ENCODE measurements around the gene C3orf20. TPM values are rescaled to one million over a fixed set of nuclear protein-coding genes. Genes with fewer than 3 reads are reported as not detected.

Gene C3orf20
- total and polyA plus RNA-seq, 2 of the 13 experiments (the other 11 are each of a cell fraction or from before 2014, with no cell fraction given): 0.03 to 0.04 TPM

DNA sequence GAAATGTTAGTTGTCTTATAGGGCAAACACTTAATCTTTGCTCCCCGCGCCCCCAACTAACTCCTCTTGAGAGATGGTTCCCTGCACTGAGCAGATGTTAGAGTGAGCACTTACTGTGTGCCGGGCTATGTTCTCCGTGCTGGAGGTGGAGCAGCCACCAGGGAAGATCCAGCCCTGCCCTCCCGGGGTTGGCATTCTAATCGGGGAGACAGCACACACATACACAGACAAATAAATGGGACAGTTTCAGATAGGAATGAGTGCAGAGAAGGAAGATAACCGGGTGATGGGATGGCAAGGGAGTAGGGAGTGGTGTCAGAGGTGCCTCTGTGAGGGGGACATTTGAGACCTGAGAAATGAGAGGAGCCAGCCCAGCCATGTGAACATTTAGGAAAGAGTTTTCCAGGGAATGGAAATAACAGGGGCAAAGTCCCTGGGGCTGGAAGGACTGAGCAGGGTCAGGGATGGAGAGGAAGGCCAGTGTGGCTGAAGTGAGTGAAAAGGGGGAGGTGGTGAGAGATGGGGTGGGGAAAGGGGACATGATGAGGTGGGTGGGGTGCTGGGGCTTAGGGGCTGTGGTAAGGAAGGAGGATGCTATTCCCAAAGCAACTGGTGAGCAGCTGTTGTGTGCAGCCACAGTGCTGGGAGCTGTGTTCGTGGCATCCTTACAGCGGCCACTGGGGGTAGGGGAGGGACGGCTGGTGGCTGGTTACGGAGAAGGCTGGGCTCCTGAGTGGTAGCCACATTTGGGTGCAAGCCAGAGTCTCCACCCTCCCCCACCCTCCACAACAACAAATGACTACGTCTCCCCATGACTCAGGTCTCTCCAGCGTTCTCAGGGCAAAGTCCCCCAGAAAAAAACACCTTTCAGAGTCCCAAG is 128.4 kb downstream of the C3orf20 start (continued):
- TF ChIP-seq KDM6A (CRISPR knock-in tag; IDR thresholded peaks at IDR 0.05; ENCODE audit: low read depth): peak; percentile 62; the same call in 1 of the 2 replicates
- TF ChIP-seq HNF4G (IDR thresholded peaks at IDR 0.05; ENCODE audit: borderline replicate concordance, low read depth, low read length): peak; percentile 49; the same call in 1 of the 2 replicates
- no peak for TF ChIP-seq HNF4G (CRISPR knock-in tag; IDR thresholded peaks at IDR 0.05; ENCODE audit: borderline replicate concordance, low read depth)
- TF ChIP-seq TARDBP (CRISPR knock-in tag; IDR thresholded peaks at IDR 0.05): no peak
- TF ChIP-seq, protein P1, sequence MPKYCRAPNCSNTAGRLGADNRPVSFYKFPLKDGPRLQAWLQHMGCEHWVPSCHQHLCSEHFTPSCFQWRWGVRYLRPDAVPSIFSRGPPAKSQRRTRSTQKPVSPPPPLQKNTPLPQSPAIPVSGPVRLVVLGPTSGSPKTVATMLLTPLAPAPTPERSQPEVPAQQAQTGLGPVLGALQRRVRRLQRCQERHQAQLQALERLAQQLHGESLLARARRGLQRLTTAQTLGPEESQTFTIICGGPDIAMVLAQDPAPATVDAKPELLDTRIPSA (CRISPR knock-in tag; IDR thresholded peaks at IDR 0.05; ENCODE audit: borderline replicate concordance): no peak
- no peak for TF ChIP-seq ZNF589 (CRISPR knock-in tag; conservative IDR thresholded peaks at IDR 0.05)
- TF ChIP-seq, protein P2, sequence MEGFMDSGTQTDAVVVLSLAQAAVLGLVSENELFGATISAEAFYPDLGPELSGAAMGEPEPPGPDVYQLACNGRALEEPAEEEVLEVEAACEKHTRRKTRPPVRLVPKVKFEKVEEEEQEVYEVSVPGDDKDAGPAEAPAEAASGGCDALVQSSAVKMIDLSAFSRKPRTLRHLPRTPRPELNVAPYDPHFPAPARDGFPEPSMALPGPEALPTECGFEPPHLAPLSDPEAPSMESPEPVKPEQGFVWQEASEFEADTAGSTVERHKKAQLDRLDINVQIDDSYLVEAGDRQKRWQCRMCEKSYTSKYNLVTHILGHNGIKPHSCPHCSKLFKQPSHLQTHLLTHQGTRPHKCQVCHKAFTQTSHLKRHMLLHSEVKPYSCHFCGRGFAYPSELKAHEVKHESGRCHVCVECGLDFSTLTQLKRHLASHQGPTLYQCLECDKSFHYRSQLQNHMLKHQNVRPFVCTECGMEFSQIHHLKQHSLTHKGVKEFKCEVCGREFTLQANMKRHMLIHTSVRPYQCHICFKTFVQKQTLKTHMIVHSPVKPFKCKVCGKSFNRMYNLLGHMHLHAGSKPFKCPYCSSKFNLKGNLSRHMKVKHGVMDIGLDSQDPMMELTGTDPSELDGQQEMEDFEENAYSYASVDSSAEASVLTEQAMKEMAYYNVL (CRISPR knock-in tag; IDR thresholded peaks at IDR 0.05; ENCODE audit: borderline replicate concordance): no peak
- TF ChIP-seq, protein P3, sequence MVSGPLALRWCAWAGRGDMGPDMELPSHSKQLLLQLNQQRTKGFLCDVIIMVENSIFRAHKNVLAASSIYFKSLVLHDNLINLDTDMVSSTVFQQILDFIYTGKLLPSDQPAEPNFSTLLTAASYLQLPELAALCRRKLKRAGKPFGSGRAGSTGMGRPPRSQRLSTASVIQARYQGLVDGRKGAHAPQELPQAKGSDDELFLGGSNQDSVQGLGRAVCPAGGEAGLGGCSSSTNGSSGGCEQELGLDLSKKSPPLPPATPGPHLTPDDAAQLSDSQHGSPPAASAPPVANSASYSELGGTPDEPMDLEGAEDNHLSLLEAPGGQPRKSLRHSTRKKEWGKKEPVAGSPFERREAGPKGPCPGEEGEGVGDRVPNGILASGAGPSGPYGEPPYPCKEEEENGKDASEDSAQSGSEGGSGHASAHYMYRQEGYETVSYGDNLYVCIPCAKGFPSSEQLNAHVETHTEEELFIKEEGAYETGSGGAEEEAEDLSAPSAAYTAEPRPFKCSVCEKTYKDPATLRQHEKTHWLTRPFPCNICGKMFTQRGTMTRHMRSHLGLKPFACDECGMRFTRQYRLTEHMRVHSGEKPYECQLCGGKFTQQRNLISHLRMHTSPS (CRISPR knock-in tag; IDR thresholded peaks at IDR 0.05; ENCODE audit: low read depth): 0 out of 2 replicates have a peak, but pooled peaks have one; percentile 23
- no peak for TF ChIP-seq ZNF275 (CRISPR knock-in tag; IDR thresholded peaks at IDR 0.05; ENCODE audit: borderline replicate concordance)
- TF ChIP-seq RBM39 (IDR thresholded peaks at IDR 0.05; ENCODE audit: low read depth, low read length, poor library complexity, severe bottlenecking): no peak
- TF ChIP-seq, protein P4, sequence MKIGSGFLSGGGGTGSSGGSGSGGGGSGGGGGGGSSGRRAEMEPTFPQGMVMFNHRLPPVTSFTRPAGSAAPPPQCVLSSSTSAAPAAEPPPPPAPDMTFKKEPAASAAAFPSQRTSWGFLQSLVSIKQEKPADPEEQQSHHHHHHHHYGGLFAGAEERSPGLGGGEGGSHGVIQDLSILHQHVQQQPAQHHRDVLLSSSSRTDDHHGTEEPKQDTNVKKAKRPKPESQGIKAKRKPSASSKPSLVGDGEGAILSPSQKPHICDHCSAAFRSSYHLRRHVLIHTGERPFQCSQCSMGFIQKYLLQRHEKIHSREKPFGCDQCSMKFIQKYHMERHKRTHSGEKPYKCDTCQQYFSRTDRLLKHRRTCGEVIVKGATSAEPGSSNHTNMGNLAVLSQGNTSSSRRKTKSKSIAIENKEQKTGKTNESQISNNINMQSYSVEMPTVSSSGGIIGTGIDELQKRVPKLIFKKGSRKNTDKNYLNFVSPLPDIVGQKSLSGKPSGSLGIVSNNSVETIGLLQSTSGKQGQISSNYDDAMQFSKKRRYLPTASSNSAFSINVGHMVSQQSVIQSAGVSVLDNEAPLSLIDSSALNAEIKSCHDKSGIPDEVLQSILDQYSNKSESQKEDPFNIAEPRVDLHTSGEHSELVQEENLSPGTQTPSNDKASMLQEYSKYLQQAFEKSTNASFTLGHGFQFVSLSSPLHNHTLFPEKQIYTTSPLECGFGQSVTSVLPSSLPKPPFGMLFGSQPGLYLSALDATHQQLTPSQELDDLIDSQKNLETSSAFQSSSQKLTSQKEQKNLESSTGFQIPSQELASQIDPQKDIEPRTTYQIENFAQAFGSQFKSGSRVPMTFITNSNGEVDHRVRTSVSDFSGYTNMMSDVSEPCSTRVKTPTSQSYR (CRISPR knock-in tag; IDR thresholded peaks at IDR 0.05; ENCODE audit: borderline replicate concordance): peak; percentile 51
- 0 out of 2 replicates have a peak, but pooled peaks have one; percentile 46 for TF ChIP-seq SAP130 (CRISPR knock-in tag; IDR thresholded peaks at IDR 0.05; ENCODE audit: low read depth)
- TF ChIP-seq JUN (CRISPR knock-in tag; IDR thresholded peaks at IDR 0.05): peak; percentile 37; the same call in 1 of the 2 replicates
- TF ChIP-seq, protein P5, sequence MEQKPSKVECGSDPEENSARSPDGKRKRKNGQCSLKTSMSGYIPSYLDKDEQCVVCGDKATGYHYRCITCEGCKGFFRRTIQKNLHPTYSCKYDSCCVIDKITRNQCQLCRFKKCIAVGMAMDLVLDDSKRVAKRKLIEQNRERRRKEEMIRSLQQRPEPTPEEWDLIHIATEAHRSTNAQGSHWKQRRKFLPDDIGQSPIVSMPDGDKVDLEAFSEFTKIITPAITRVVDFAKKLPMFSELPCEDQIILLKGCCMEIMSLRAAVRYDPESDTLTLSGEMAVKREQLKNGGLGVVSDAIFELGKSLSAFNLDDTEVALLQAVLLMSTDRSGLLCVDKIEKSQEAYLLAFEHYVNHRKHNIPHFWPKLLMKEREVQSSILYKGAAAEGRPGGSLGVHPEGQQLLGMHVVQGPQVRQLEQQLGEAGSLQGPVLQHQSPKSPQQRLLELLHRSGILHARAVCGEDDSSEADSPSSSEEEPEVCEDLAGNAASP (CRISPR knock-in tag; IDR thresholded peaks at IDR 0.05; ENCODE audit: borderline replicate concordance): no peak

Data from HepG2 (cell line).